Mucosa of stomach (tissue), 1 donor: ENCODE data around the gene SCUBE3.

ENCODE experiments used
- H3K27me3 ChIP-seq: one replicate; pipeline ENCODE4 v1.7.0; 2013; ENCODE audit warnings: mild to moderate bottlenecking, low read length; ENCODE audit not compliant: control insufficient read depth, insufficient read depth
- H3K36me3 ChIP-seq: one replicate; pipeline ENCODE4 v1.7.0; 2013; ENCODE audit warnings: low read length; ENCODE audit not compliant: control insufficient read depth, insufficient read depth
- H3K4me1 ChIP-seq: one replicate; pipeline ENCODE4 v1.7.0; 2013; ENCODE audit warnings: mild to moderate bottlenecking, low read length; ENCODE audit not compliant: control insufficient read depth, insufficient read depth
- H3K4me3 ChIP-seq: one replicate; pipeline ENCODE4 v1.7.0; 2013; ENCODE audit warnings: low read length
- H3K9ac ChIP-seq: one replicate; pipeline ENCODE4 v1.7.0; 2013; ENCODE audit warnings: mild to moderate bottlenecking, low read length, moderate library complexity
- H3K9me3 ChIP-seq: one replicate; pipeline ENCODE4 v1.7.0; 2013; ENCODE audit warnings: mild to moderate bottlenecking, low read length, moderate library complexity; ENCODE audit not compliant: control insufficient read depth
- donor health status: Pancreatic carcinoma.

Gene SCUBE3

GRCh38 chr6:35213824-35214756 lies at the start of gene SCUBE3:
SCUBE3 (plus strand) TSS chr6:35213956; CDS start chr6:35214419, 463 bp downstream.
- H3K27me3 ChIP-seq, result peaks cover 79% of the 10 kb centered on the region
- H3K9me3 ChIP-seq, result no peaks in the 10 kb centered on the region
- H3K9ac ChIP-seq, result peak within 1 kb of the TSS; percentile 45
- peaks cover 13% of the 10 kb centered on the region for H3K4me1 ChIP-seq
- no peaks in the 10 kb centered on the region for H3K36me3 ChIP-seq
- H3K4me3 ChIP-seq, result peak within 1 kb of the TSS; percentile 24

GRCh38 chr6:35164277-35164676 lies 49.5 kb upstream of the SCUBE3 start:
- Histone ChIP-seq H3K4me1 (peaks cover 48% of the 10 kb centered on the region), H3K9ac (no peak overlapping the region)

GRCh38 chr6:35164868-35165267 lies 48.9 kb upstream of the SCUBE3 start:
- H3K4me1 ChIP-seq, result peaks cover 48% of the 10 kb centered on the region
- no peak overlapping the region for H3K4me3 ChIP-seq
- no peaks in the 10 kb centered on the region for H3K9me3 ChIP-seq
- no peaks in the 10 kb centered on the region for H3K36me3 ChIP-seq
- H3K9ac ChIP-seq, result peak overlapping the region; percentile 51
- no peaks in the 10 kb centered on the region for H3K27me3 ChIP-seq

More at GRCh38 chr6:35164277-35164676, 49.5 kb upstream of the SCUBE3 start:
- Histone ChIP-seq H3K36me3 (no peaks in the 10 kb centered on the region), H3K4me3 (no peak overlapping the region), H3K9me3 (no peaks in the 10 kb centered on the region), H3K27me3 (no peaks in the 10 kb centered on the region)

GRCh38 chr6:35165630-35166071 lies 48.1 kb upstream of the SCUBE3 start:
- Histone ChIP-seq H3K4me1 (peaks cover 48% of the 10 kb centered on the region), H3K9me3 (no peaks in the 10 kb centered on the region), H3K36me3 (no peaks in the 10 kb centered on the region), H3K27me3 (no peaks in the 10 kb centered on the region), H3K4me3 (no peak overlapping the region), H3K9ac (peak overlapping the region; percentile 51)

DNA sequence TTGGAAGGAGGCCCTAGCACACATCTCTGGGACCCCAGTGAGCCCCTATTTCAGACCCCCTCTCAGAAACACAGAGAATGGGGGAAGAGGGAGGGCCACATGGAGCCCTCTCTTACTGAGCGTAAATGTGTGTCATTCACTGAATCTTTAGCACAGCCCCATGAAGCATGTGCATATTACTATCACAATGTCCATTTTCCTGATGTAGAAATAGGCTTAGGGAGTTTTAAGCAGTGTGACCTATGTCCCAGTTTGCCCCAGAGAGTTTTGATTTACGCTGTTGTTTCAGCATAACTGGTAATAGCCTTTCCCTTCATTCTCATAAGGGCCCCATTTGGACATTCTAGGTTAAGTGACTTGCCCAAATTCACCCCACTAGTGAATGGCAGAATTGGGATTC lies 47.6 kb upstream of the SCUBE3 start:
- H3K9ac ChIP-seq, result peak overlapping the region; percentile 51
- H3K4me3 ChIP-seq, result no peak overlapping the region
- peaks cover 44% of the 10 kb centered on the region for H3K4me1 ChIP-seq
- no peaks in the 10 kb centered on the region for H3K27me3 ChIP-seq
- no peaks in the 10 kb centered on the region for H3K36me3 ChIP-seq
- H3K9me3 ChIP-seq, result no peaks in the 10 kb centered on the region

- Histone ChIP-seq H3K27me3 (no peaks in the 10 kb centered on the region), H3K36me3 (no peaks in the 10 kb centered on the region), H3K4me1 (peaks cover 41% of the 10 kb centered on the region), H3K9ac (peak overlapping the region; percentile 51), H3K4me3 (no peak overlapping the region), H3K9me3 (no peaks in the 10 kb centered on the region)
Observed at GRCh38 chr6:35166520-35166919, 47.2 kb upstream of the SCUBE3 start.

GRCh38 chr6:35167505-35167904 lies 46.3 kb upstream of the SCUBE3 start:
- no peaks in the 10 kb centered on the region for H3K36me3 ChIP-seq
- H3K9ac ChIP-seq, result no peak overlapping the region
- H3K4me3 ChIP-seq, result no peak overlapping the region
- H3K27me3 ChIP-seq, result no peaks in the 10 kb centered on the region
- H3K4me1 ChIP-seq, result peaks cover 38% of the 10 kb centered on the region
- H3K9me3 ChIP-seq, result no peaks in the 10 kb centered on the region

GRCh38 chr6:35168461-35168861 lies 45.3 kb upstream of the SCUBE3 start:
- Histone ChIP-seq H3K4me3 (no peak overlapping the region), H3K27me3 (no peaks in the 10 kb centered on the region), H3K9me3 (no peaks in the 10 kb centered on the region), H3K9ac (no peak overlapping the region), H3K4me1 (peaks cover 35% of the 10 kb centered on the region), H3K36me3 (no peaks in the 10 kb centered on the region)

GRCh38 chr6:35170166-35170565 lies 43.6 kb upstream of the SCUBE3 start:
- peaks cover 25% of the 10 kb centered on the region for H3K4me1 ChIP-seq
- H3K27me3 ChIP-seq, result no peaks in the 10 kb centered on the region
- H3K9me3 ChIP-seq, result no peaks in the 10 kb centered on the region
- H3K9ac ChIP-seq, result no peak overlapping the region
- no peaks in the 10 kb centered on the region for H3K36me3 ChIP-seq
- H3K4me3 ChIP-seq, result no peak overlapping the region

DNA sequence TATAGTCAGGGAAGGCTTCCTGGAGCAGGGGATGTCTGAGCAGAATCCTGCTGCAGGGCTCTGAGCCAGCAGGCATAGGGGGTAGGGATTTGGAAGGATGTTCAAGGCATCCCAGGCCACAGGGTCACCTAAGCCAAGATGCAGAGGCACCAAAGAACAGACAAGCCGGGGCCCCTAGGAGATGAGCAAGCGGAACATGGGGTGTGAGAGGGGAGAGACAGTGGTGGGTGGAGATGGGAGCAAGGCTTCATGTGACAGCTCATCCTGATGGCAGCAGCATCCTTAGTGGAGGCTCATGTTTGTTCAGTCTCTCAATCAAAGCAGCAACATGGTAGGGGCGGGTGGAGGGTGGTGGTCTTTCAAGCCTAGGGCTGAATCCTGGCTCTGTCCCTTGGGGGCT lies 42.9 kb upstream of the SCUBE3 start:
- Histone ChIP-seq H3K27me3 (no peaks in the 10 kb centered on the region), H3K9me3 (no peaks in the 10 kb centered on the region), H3K9ac (no peak overlapping the region), H3K4me3 (no peak overlapping the region), H3K4me1 (peaks cover 19% of the 10 kb centered on the region), H3K36me3 (no peaks in the 10 kb centered on the region)

DNA sequence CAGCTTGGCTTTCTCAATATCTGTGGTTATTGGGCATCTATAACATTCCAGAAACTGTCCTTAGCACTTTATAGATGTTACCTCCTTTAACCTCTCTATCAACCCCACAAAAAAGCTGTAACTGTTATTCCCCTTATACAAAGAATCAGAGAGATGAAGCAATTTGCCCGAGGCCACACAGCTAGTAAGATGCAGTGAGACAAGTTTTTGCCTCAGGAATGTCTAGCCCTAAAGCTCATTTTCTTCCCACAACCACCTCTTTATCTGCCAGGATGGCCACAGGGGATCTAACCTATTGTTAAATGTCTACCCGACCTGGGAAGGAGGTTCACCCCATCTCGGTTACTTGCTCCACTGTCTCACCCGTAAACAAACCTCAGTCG lies 40.7 kb upstream of the SCUBE3 start:
- Histone ChIP-seq H3K36me3 (no peaks in the 10 kb centered on the region), H3K4me1 (no peaks in the 10 kb centered on the region), H3K4me3 (no peak overlapping the region), H3K27me3 (no peaks in the 10 kb centered on the region), H3K9ac (no peak overlapping the region), H3K9me3 (no peaks in the 10 kb centered on the region)

DNA sequence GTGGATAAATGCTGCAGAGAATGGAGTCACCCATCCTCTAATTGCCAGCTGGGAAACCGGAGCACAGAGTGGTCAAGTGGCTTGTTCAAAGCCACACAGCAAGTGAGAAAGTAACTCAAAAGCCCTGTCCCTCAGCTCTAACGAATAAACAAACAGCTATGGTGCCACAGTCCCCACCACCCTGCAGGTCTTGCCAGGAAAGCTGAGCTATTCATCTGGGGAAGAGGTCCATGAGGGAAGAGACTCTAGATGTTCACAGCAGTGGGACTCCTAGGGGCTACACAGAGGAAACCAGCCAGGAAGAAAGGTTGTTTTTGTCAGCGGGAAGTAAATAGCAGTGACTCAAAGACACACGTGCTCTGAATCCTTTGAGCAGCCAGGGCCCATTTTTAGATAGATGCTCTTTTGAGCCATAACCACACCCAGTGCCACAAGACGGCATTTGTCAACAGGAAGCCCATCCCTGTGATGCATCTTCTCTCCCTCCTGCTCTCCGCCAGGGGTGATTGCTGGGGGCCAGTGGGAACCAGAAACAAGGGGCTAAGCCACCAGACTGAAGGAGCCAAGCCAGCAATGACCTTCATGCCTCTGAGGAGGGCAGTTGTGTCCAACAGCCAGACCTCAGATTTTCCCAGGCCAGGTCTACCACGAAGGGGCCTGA lies 40.2 kb upstream of the SCUBE3 start:
- Histone ChIP-seq H3K4me3 (no peak overlapping the region), H3K9me3 (no peaks in the 10 kb centered on the region), H3K9ac (no peak overlapping the region), H3K27me3 (no peaks in the 10 kb centered on the region), H3K4me1 (no peaks in the 10 kb centered on the region), H3K36me3 (no peaks in the 10 kb centered on the region)
